C4-2B (cell line): ENCODE measurements around the gene NDUFAF5.

Source experiments
- CTCF ChIP-seq: fragments of 450-650 bp; conservative IDR thresholded peaks from 2 replicates; pipeline ENCODE4 v1.5.1; 2017; ENCODE audit warnings: mild to moderate bottlenecking
- ZFX ChIP-seq: fragments of 450-650 bp; IDR thresholded peaks from 2 replicates; pipeline ENCODE4 v1.6.1; 2017

DNA sequence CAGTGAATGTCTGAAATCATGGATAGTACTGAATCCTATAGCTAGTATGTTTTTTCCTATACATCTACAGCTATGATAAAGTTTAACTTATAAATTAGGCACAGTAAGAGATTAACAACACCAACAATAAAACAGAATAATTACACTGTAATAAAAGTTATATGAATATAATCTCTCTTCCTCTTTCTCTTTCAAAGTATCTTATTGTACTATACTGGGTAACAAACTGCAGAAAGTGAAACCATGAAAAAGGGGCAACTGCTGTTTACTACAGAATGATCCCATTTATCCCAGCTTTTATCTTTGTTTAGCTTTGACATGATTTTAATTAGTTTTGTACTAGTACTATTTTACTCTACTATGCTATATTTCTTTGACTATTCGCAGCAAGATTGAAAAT is 25.9 kb upstream of the NDUFAF5 start:
- no peak for TF ChIP-seq CTCF
- TF ChIP-seq ZFX = no peak
